Measurements from ENCODE around the gene PLD5. TPM values are rescaled to one million over a fixed set of nuclear protein-coding genes. Genes with fewer than 3 reads are reported as not detected.
"Not testable (repeated sequence)": the region's sequence is repeated elsewhere in the genome, so short reads cannot be mapped to it uniquely, and the experiment has no call there.

The PLD5 gene
- total RNA-seq, 2 donors from 2014 or later = 0.05 TPM; not detected in 1

DNA sequence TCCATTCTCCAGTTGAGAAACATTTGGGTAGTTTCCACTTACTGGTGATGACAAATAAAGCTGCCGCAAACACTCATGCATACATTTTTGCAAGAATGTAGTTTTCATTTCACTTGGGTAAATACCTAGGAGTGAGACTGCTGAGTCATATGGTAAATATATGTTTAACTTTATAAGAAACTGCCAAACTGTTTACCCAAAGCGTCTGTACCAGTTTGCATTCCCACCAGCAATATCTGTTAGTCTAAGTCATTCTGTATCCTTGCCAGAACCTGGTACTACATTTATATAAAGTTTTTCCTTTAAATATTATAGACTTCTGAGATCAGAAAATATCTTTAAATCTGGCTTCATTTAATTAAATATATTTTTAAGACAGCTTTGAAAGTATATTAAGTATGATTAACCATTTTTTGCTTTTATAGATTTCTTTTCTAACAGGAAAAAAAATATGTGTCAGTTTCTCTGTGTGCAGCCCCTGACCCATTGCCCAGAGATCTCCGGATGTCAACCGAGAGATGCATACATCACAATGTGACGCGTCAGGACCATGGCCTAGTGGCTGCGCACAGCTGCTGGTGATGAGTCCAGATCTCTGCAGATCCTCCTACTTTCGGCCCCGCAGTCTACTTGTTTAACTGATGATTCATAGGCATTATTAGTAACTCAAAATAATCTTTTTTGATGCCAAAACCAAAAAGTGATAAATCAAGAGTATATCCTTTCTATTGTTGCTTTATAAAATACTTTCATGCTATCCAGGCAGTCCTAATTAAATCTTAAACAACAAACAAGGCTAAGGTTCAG, 298.5 kb downstream of the PLD5 start:
- DNase-seq (no peak), ATAC-seq (no peak)
- intact Hi-C loops (cut with DNase I) = no loop called here

DNA sequence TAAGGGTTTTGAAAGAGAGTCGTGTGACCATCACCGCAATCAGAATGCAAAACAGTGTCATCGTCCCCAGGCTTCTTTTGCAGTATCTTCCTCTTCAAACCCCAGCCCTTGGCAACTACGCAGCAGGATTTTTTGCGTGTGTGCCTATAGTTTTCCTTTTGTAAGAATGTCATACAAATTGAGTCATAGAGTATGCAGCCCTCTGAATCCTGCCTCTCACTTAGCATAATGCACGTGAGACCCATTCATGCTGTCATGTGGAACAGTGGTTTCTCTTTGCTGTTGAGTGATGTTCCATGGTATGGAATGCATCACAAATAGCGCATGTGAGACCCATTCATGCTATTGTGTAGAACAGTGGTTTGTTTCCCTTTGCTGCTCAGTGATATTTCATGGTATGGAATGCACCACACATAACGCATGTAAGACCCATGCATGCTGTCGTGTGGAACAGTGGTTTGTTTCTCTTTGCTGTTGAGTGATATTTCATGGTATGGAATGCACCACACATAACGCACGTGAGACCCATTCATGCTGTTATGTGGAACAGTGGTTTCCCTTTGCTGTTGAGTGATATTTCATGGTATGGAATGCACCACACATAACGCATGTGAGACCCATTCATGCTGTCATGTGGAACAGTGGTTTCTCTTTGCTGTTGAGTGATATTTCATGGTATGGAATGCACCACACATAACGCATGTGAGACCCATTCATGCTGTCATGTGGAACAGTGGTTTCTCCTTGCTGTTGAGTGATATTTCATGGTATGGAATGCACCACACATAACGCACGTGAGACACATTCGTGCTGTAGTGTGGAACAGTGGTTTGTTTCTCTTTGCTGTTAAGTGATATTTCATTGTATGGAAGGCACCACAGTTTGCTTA, 299.4 kb downstream of the PLD5 start:
- intact Hi-C loops (cut with DNase I); DNase-seq; ATAC-seq: not testable (repeated sequence)

DNA sequence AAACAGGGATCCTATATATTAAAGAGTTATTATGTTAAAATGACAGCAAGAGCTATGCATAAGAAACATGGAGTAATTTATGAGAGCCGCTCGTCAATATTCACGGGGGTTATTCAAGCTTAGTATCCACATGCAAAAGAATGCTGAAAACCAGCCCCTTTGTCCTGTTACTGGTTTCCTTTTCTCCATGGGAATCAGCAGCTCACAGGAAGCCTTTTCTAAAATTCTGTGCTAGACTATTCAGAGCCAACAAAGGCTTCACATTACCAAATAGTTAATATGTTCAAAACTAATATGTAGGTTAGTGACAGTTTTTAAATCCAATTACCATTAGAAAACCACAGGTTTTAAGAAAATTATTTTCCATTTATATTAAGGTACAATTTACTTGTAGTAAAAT, 300.0 kb downstream of the PLD5 start:
- intact Hi-C loops (cut with DNase I) = no loop called here
- no peak for ATAC-seq
- no peak for DNase-seq

DNA sequence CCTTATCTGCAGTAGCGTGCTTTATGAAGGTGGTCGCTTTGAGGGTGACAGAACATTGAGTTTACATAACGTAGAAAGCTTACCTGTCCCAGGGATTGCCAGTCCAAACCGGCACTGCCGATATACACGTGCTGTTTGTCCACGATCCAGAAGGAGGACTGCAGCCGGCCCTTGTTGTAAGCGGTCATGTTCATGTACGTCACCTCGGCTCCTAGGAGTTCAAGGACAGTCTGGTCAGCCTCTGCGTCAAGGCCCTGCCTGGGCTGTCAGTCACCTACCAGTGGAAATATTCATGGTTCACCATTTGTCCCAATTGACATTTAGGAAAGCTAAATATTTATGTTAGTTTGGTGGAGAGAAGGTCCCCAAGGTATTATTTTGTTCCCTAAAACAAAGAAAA, 304.6 kb downstream of the PLD5 start:
- intact Hi-C loops (cut with DNase I) = no loop called here
- DNase-seq = no peak
- ATAC-seq = no peak

DNA sequence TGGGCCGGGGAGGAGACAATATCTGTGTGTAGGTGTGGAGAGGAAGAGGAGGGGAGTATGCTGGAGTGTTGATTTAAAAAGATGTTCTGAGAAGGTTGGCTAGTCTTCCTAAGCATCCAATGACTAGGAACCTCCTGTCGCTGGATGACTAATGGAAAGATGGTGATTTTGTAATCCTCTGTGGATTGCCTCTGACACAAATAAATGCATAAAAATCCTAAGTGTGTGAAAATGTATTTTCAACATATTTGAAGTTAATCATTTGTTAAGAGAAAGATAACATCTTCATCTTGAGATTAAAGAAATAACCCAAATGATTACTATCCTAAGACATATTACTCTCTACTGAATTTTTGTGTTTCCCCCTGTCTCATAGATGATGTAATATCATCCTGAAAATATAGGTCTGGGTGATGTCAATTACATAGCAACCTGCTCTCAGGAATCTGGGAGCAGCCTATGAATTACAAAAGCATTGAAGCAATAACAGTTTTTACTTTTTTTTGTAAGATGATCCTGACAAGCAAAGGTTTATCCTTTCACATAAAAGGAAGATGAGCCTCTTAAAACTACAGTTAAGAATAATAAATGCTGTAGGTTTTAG, 305.1 kb downstream of the PLD5 start:
- intact Hi-C loops (cut with DNase I) = no loop called here
- ATAC-seq (no peak), DNase-seq (no peak)

DNA sequence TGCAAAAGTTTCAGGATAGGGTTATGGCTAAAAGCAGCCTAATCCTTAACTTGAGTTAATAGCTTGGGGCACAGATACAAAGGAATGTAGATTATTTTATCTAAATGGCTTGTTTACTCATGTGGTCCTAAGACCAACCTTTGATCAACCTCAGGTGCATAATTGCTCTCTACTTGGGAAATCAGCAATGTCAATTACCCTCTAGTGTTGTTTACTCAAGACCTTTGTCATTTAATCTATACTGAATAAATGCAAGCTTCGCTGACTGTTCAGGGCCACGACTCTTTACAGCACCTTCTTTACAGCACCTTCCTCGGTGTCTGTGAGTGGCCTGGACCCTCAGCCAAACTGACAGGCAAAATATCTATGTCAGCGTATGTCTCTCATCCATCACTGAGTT, 308.1 kb downstream of the PLD5 start:
- ATAC-seq = no peak
- DNase-seq = no peak
- intact Hi-C loops (cut with DNase I) = no loop called here

DNA sequence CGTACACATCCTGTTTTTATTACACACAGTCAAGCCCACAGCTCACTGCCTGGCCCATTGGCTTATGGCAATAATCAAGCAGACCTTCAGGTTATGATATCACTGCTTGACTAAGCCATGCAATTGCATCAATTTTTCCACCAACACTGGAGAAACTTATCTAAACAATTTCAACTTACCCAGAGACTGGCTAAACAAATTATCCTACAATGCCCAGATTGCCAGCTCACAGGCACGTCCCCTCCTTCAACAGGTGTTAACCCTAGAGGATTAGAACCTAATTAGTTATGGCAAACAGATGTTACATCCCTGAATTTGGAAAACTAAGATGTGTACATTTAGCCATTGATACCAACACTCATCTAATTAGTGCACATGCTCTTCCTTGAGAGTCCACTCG, 310.0 kb downstream of the PLD5 start:
- intact Hi-C loops (cut with DNase I); ATAC-seq; DNase-seq: not testable (repeated sequence)

DNA sequence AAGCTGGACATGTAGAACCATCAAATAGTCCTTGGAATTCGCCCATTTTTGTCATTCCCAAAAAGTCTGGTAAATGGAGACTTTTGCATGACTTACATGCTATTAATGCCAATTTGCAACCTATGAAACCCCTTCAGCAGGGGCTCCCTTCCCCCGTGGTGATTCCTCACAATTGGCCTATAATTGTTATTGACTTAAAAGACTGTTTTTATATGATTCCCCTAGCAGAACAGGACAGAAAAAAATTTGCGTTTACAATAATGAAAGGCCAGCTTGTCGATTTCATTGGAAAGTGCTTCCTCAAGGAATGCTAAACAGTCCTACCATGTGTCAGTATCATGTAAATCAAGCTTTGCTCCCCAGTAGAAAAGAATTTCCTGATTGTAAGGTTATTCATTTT, 311.5 kb downstream of the PLD5 start:
- ATAC-seq; intact Hi-C loops (cut with DNase I); DNase-seq: not testable (repeated sequence)

DNA sequence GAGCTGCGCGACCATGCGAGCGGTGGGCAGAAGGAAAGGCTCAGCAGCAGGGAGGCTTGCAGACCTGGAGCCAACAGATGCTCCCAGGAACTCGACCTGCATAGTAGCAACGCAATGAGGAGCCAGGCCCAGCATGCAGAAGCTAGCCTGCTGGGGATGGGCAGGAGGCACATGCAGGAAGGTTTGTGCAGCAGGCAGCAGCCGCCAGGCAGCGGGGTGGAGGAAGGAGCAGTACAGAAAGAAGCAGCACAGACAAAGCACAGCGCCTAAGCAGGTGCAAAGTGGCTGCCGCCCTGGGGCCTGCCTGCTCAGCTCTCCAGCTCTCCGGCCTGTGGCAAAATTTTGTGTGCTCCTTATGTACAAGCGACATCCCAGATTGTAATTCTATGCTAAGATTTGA, 312.1 kb downstream of the PLD5 start:
- DNase-seq (no peak), ATAC-seq (no peak)
- intact Hi-C loops (cut with DNase I) = no loop called here

DNA sequence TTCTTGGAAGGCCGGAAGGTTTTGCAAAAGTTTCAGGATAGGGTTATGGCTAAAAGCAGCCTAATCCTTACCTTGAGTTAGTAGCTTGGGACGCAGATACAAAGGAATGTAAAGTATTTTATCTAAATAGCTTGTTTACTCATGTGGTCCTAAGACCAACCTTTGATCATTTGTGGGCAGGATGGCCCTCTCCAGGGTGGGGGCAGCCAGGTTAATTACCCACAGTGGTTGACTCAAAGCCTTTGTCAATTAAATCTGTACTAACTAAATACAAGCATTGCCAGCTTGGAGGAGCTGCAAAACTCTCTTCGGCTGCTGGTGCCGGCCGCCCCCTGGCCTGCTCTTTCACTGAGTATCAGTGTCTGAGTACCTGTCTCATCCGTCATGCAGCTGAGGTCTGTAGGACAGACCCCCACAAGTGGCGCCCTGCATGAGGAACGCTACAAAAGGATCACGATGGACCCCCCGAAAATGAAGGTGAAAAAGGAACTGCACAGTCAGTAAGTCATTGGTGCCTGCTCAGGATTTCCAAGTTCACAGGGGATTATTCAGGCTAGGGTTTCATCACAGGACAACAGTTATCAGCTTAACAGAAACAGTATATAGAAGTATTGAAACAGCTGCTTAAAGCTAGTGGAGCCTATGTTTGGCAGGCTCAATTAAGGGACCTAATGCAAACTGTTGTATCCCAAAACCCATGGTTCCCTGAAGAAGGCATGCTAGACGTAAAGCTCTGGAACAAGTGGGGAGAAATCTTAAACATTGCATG, 313.1 kb downstream of the PLD5 start:
- intact Hi-C loops (cut with DNase I) = no loop called here
- ATAC-seq = no peak
- DNase-seq = no peak

DNA sequence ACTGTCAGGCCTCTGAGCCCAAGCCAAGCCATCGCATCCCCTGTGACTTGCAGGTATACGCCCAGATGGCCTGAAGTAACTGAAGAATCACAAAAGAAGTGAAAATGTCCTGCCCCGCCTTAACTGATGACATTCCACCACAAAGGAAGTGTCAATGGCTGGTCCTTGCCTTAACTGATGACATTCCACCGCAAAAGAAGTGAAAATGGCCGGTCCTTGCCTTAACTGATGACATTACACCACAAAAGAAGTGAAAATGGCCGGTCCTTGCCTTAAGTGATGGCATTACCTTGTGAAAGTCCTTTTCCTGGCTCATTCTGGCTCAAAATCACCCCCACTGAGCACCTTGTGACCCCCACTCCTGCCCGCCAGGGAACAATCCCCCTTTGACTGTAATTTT, 314.2 kb downstream of the PLD5 start:
- intact Hi-C loops (cut with DNase I); DNase-seq; ATAC-seq: not testable (repeated sequence)

DNA sequence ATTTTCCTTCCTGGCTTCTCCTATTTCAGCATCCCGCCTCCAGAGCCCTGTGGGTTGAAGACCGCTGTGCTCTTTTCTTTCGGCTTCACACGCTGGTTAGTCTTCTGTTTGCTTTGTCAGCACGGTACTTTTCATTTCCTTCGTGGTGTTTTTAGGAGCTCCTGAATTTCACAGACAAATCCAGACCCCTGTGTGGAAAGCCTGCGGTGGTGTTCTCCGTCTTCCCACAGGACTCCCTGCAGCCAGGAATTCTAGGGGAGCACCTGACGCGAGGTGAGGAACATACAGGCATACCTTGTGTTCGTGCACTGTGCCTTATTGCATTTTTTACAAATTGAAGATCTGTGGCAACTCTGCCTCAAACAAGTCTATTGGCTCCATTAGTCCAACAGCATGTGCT, 315.4 kb downstream of the PLD5 start:
- ATAC-seq (no peak), DNase-seq (no peak)
- intact Hi-C loops (cut with DNase I) = no loop called here

DNA sequence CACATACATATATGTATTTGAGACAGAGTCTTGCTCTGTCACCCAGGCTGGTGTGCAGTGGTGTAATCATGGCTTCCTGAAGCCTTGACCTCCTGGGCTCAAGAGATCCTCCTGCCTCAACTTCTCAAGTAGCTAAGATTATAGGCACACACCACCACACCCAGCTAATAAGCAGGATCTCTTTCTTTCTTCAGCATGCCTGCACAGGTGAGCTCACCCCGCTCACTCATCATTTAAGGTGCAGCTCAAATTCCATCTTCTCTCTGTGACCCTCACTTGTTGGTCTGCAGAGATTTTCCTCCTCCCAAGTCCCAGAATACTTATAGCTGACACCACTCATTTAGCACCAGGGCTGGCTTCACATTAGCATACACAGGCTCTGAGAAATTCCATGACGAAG, 316.5 kb downstream of the PLD5 start:
- DNase-seq (no peak), ATAC-seq (no peak)
- intact Hi-C loops (cut with DNase I) = no loop called here

DNA sequence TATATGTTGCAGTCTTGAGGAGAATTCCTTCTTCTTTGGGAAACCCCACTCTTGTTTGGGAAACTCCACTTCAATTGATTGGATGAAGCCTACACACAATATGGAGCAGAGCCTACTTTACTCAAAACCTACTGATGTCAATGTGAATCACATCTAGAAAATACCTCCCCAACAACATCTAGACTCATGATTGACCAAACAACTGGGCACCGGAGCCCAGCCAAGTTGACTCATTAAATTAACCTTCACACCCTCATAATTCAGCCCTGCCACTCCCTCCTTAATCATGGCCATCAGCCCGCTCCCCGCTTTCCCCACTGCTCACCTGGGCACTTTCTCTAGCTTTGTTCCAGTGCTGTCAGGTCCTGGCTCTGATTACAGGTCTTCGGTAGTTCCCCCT, 317.5 kb downstream of the PLD5 start:
- ATAC-seq (no peak), DNase-seq (no peak)
- intact Hi-C loops (cut with DNase I) = no loop called here

DNA sequence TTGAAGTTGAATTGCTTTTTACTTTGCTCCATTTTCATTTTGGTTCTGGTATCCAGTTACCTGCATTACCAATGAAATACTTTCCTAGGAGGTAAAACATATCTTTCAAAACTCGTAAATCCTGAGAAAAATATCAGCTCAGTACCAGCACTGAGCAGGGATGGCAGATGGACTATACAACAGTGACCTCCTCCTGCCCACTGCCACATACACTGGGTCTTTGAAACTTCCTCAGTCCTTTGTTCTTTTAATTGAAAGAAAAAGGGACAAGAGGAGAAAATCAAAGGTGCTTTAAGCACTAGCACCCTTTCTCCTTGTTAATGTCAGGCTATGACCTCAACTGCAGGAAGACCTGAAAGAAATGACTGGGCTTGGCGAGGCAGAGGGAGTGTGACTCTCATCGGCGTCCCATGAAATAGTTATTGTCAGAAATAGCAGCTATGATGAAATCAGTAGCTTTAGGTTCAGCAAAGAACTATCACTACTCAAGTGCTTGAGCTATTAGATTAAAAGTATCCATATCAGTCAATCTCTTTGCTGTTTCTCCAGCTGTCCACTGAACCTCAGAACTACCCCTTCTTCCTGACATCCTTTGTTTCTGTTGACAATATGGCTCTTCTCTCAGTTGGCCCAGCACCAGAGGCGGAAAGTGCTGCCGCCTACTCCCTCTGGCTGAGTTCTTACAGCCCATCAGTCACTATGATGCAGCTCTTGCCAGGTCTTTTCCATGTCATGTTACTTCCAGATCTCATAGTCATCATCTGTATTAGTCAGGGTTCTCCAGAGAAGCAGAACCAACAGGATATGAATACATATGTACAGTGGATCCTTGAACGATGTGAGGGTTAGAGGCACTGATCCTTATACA, 318.6 kb downstream of the PLD5 start:
- intact Hi-C loops (cut with DNase I) = no loop called here
- ATAC-seq (peak in 1 of 2 donors; percentile 23), DNase-seq (no peak)

DNA sequence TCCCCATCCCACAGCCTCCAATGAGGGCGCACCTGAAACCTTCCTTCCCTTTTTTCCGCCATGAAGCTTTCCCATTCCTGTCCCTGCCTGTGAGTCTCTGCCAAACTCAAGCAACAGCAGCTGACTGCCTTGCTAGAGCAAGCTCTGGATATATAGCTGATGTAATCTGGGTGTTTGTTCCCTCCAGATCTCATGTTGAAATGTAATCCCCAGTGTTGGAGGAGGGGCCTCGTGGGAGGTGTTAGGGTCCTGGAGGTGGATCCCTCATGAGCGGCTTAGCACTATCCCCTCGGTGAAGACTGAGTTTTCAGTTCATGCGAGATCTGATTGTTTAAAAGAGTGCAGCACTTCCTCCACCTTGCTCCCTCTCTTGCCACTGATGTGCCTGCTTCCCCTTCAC, 321.2 kb downstream of the PLD5 start:
- intact Hi-C loops (cut with DNase I) = no loop called here

DNA sequence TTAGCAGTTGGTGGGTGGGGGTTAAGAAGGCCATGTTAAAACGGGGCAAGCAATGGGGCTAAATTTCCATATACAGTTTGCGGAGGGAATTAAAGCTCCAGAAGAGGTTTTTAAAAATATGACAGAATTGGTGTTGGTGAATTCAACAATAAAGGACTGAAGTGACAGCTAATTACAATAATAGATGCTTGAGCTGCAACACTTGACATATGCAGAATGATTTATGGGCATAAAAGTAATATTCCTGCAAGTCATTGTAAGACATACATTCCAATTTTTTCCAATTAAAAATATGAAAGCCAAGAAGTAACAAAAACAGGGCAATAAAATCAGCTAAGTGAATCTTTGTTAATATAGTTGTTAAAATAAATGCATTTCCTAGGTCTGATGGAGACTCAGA, 323.4 kb downstream of the PLD5 start:
- no peak for DNase-seq
- intact Hi-C loops (cut with DNase I) = no loop called here
- ATAC-seq = no peak

More for the DNA sequence above, 321.2 kb downstream of the PLD5 start:
- ATAC-seq (no peak), DNase-seq (no peak)

DNA sequence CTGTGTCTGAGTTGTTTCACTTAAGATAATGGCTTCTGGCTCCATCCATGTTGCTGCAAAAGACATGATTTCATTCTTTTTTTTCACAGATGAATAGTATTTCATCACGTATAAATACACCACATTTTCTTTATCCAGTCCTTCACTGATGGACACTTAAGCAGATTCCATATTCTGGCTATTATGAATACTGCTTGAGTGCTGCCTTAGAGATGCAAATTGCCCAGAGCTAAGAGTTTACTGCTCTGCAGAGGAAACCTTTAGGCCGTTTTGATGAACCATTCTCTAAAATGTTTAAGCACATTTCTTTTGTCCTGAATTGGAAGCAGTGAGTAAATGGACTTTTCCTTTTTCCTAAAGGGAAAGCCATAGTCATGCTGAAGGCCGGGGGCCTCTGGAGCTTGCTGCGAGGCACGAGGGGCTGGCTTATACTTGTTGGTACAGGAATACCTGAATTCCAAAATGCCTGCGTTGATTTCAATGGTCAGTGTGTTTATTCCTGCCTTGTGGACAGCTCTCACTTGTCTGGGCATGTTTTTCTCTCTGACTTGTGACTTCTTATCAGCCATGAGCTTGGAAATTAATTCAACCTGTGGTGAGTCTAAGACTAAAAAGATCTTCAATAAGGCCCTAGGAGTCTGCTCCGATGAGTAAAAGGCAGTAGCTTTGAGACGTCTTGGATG, 324.6 kb downstream of the PLD5 start:
- DNase-seq (no peak), ATAC-seq (no peak)
- intact Hi-C loops (cut with DNase I) = no loop called here
